ENCODE measurements around the gene FGFR2.

DNA sequence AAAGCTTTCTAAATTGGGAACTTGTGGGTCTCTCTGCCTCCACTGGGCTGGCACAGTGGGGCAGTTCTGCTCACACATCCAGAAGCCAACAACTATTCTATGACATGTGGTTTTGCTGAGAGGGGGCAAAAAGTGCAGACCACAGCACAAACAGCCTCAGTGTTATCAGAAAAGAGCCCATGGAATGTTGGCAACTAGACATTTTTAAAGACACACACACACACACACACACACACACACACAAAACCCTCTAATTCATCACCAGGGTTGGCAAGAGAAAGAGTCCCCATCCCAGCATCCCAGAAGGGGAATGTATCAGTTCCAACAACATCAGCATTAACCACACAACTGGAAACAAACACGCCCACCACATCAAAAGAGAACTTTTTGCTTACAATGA lies 117.1 kb downstream of the FGFR2 start:
- TF ChIP-seq EZH2 (IDR thresholded peaks at IDR 0.05; ENCODE audit: borderline replicate concordance, insufficient read depth, low read length, poor library complexity, severe bottlenecking), result no peak
- no peak for TF ChIP-seq CTCF (IDR thresholded peaks at IDR 0.05; ENCODE audit: poor library complexity, severe bottlenecking)
- TF ChIP-seq TAF1 (IDR thresholded peaks at IDR 0.05; ENCODE audit: low read depth), result no peak
- no peak for TF ChIP-seq RAD21 (conservative IDR thresholded peaks at IDR 0.05)
- TF ChIP-seq, protein P1, sequence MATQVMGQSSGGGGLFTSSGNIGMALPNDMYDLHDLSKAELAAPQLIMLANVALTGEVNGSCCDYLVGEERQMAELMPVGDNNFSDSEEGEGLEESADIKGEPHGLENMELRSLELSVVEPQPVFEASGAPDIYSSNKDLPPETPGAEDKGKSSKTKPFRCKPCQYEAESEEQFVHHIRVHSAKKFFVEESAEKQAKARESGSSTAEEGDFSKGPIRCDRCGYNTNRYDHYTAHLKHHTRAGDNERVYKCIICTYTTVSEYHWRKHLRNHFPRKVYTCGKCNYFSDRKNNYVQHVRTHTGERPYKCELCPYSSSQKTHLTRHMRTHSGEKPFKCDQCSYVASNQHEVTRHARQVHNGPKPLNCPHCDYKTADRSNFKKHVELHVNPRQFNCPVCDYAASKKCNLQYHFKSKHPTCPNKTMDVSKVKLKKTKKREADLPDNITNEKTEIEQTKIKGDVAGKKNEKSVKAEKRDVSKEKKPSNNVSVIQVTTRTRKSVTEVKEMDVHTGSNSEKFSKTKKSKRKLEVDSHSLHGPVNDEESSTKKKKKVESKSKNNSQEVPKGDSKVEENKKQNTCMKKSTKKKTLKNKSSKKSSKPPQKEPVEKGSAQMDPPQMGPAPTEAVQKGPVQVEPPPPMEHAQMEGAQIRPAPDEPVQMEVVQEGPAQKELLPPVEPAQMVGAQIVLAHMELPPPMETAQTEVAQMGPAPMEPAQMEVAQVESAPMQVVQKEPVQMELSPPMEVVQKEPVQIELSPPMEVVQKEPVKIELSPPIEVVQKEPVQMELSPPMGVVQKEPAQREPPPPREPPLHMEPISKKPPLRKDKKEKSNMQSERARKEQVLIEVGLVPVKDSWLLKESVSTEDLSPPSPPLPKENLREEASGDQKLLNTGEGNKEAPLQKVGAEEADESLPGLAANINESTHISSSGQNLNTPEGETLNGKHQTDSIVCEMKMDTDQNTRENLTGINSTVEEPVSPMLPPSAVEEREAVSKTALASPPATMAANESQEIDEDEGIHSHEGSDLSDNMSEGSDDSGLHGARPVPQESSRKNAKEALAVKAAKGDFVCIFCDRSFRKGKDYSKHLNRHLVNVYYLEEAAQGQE (IDR thresholded peaks at IDR 0.05; ENCODE audit: borderline replicate concordance), result no peak
- TF ChIP-seq POLR2AphosphoS5 (IDR thresholded peaks at IDR 0.05), result no peak
- TF ChIP-seq EP300 (conservative IDR thresholded peaks at IDR 0.05; ENCODE audit: poor library complexity, severe bottlenecking), result no peak
- no peak for TF ChIP-seq MXI1 (conservative IDR thresholded peaks at IDR 0.05; ENCODE audit: poor library complexity, severe bottlenecking)
